Measurements from ENCODE around the gene GFAP.

The GFAP gene

GRCh38 chr17:44914148-44914547, 1.2 kb downstream of the GFAP start:
- DNase-seq (ENCODE audit: low spot score) = no peak

GRCh38 chr17:44913676-44914075, 1.6 kb downstream of the GFAP start:
- DNase-seq (ENCODE audit: low spot score) = no peak

- no peak for DNase-seq (ENCODE audit: low spot score)
Observed at GRCh38 chr17:44912763-44913544, 2.3 kb downstream of the GFAP start.

GRCh38 chr17:44911133-44912001, 3.9 kb downstream of the GFAP start:
- peak; percentile 54 for DNase-seq (ENCODE audit: low spot score)

GRCh38 chr17:44910231-44911106, 4.8 kb downstream of the GFAP start:
- DNase-seq (ENCODE audit: low spot score) = no peak

- no peak for DNase-seq (ENCODE audit: low spot score)
Observed at GRCh38 chr17:44909681-44910144, 5.6 kb downstream of the GFAP start.

- DNase-seq (ENCODE audit: low spot score) = no peak
Observed at GRCh38 chr17:44908761-44909326, 6.5 kb downstream of the GFAP start.

- DNase-seq (ENCODE audit: low spot score) = no peak
Observed at GRCh38 chr17:44907729-44908470, 7.4 kb downstream of the GFAP start.

GRCh38 chr17:44906763-44907728, 8.3 kb downstream of the GFAP start:
- DNase-seq (ENCODE audit: low spot score) = no peak

GRCh38 chr17:44906010-44906646, 9.2 kb downstream of the GFAP start:
- DNase-seq (ENCODE audit: low spot score) = no peak

- no peak for DNase-seq (ENCODE audit: low spot score)
Observed at GRCh38 chr17:44905006-44906000, 10.0 kb downstream of the GFAP start.

GRCh38 chr17:44904001-44904984, 11.0 kb downstream of the GFAP start:
- no peak for DNase-seq (ENCODE audit: low spot score)

GRCh38 chr17:44903012-44903685, 12.2 kb downstream of the GFAP start:
- DNase-seq (ENCODE audit: low spot score) = no peak

GRCh38 chr17:44902135-44902760, 13.1 kb downstream of the GFAP start:
- no peak for DNase-seq (ENCODE audit: low spot score)

GRCh38 chr17:44901411-44901921, 13.8 kb downstream of the GFAP start:
- DNase-seq (ENCODE audit: low spot score) = no peak
